Measurements from ENCODE around the gene POLRMT.

- TF ChIP-seq CTCF (IDR thresholded peaks at IDR 0.05) (peak in 3 of 4 experiments; percentile 63 to 81 (median 73)), POLR2A (IDR thresholded peaks at IDR 0.05) (no peak), POLR2AphosphoS5 (IDR thresholded peaks at IDR 0.05) (no peak)
Measured at GRCh38 chr19:584240-585001, 48.9 kb downstream of the POLRMT start.
